ENCODE data around the gene KCNJ6. TPM values are rescaled to one million over a fixed set of nuclear protein-coding genes. Genes with fewer than 3 reads are reported as not detected.
A peak's percentile ranks its signal among the peaks of the same experiment; 100 is the strongest.

KCNJ6 gene
- total and polyA plus RNA-seq, 9 of the 15 experiments (the other 6 are each of a cell fraction or from before 2014, with no cell fraction given): 0.06 to 0.21 (median 0.13) TPM; not detected in 1

DNA sequence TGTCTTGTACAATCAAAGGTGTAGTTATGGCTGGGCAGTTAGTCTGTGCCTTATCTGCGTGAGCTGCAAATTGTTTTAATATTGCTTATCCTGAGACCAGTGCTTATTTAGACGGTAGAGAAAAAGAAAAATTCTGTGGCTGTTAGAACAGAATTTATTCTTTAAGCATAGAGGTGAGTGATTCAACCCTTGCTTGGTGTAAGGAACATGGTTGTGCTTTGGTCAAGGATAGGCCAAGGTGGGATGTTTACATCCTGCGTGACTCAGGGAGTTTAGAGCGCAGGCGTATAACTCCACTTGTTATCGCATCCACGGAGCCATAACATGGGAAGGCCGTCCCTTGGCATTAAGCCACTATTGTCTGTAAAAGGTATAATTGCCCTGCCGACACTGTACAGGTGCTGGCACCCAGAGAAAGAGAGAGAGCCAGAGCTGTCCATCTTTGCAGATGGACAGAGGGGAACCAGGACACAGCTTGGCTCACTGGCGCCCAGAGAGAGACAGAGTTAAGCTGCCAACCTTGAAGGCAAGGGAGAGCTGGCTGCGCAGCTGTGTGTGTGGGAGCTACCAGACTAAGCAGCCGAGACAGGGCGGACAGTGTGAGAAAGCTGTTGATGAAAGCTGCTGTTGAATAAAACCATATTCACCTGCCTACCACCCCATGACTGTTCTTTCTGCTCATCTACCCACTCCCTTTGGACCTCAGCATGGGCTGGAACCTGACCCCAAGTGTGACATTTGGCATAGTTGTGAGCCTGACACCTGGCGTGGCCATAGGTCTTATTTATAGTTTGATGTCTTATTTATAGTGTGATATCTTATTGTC, 349.3 kb downstream of the KCNJ6 start (continued):
- TF ChIP-seq, protein P1, sequence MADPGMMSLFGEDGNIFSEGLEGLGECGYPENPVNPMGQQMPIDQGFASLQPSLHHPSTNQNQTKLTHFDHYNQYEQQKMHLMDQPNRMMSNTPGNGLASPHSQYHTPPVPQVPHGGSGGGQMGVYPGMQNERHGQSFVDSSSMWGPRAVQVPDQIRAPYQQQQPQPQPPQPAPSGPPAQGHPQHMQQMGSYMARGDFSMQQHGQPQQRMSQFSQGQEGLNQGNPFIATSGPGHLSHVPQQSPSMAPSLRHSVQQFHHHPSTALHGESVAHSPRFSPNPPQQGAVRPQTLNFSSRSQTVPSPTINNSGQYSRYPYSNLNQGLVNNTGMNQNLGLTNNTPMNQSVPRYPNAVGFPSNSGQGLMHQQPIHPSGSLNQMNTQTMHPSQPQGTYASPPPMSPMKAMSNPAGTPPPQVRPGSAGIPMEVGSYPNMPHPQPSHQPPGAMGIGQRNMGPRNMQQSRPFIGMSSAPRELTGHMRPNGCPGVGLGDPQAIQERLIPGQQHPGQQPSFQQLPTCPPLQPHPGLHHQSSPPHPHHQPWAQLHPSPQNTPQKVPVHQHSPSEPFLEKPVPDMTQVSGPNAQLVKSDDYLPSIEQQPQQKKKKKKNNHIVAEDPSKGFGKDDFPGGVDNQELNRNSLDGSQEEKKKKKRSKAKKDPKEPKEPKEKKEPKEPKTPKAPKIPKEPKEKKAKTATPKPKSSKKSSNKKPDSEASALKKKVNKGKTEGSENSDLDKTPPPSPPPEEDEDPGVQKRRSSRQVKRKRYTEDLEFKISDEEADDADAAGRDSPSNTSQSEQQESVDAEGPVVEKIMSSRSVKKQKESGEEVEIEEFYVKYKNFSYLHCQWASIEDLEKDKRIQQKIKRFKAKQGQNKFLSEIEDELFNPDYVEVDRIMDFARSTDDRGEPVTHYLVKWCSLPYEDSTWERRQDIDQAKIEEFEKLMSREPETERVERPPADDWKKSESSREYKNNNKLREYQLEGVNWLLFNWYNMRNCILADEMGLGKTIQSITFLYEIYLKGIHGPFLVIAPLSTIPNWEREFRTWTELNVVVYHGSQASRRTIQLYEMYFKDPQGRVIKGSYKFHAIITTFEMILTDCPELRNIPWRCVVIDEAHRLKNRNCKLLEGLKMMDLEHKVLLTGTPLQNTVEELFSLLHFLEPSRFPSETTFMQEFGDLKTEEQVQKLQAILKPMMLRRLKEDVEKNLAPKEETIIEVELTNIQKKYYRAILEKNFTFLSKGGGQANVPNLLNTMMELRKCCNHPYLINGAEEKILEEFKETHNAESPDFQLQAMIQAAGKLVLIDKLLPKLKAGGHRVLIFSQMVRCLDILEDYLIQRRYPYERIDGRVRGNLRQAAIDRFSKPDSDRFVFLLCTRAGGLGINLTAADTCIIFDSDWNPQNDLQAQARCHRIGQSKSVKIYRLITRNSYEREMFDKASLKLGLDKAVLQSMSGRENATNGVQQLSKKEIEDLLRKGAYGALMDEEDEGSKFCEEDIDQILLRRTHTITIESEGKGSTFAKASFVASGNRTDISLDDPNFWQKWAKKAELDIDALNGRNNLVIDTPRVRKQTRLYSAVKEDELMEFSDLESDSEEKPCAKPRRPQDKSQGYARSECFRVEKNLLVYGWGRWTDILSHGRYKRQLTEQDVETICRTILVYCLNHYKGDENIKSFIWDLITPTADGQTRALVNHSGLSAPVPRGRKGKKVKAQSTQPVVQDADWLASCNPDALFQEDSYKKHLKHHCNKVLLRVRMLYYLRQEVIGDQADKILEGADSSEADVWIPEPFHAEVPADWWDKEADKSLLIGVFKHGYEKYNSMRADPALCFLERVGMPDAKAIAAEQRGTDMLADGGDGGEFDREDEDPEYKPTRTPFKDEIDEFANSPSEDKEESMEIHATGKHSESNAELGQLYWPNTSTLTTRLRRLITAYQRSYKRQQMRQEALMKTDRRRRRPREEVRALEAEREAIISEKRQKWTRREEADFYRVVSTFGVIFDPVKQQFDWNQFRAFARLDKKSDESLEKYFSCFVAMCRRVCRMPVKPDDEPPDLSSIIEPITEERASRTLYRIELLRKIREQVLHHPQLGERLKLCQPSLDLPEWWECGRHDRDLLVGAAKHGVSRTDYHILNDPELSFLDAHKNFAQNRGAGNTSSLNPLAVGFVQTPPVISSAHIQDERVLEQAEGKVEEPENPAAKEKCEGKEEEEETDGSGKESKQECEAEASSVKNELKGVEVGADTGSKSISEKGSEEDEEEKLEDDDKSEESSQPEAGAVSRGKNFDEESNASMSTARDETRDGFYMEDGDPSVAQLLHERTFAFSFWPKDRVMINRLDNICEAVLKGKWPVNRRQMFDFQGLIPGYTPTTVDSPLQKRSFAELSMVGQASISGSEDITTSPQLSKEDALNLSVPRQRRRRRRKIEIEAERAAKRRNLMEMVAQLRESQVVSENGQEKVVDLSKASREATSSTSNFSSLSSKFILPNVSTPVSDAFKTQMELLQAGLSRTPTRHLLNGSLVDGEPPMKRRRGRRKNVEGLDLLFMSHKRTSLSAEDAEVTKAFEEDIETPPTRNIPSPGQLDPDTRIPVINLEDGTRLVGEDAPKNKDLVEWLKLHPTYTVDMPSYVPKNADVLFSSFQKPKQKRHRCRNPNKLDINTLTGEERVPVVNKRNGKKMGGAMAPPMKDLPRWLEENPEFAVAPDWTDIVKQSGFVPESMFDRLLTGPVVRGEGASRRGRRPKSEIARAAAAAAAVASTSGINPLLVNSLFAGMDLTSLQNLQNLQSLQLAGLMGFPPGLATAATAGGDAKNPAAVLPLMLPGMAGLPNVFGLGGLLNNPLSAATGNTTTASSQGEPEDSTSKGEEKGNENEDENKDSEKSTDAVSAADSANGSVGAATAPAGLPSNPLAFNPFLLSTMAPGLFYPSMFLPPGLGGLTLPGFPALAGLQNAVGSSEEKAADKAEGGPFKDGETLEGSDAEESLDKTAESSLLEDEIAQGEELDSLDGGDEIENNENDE (IDR thresholded peaks at IDR 0.05; ENCODE audit: low read depth, low read length): no peak
- TF ChIP-seq FOXK1 (CRISPR knock-in tag; IDR thresholded peaks at IDR 0.05; ENCODE audit: borderline replicate concordance) (no peak), NFE2L1 (tag; IDR thresholded peaks at IDR 0.05; ENCODE audit: borderline replicate concordance, low read depth) (peak; percentile 81), PHF21A (IDR thresholded peaks at IDR 0.05; ENCODE audit: borderline replicate concordance, low read depth) (no peak), ZSCAN32 (CRISPR knock-in tag; IDR thresholded peaks at IDR 0.05) (no peak), TEAD1 (CRISPR knock-in tag; IDR thresholded peaks at IDR 0.05) (peak in 1 of 2 experiments; percentile 98; a peak in 2 of 4 replicates), ETS2 (tag; IDR thresholded peaks at IDR 0.05; ENCODE audit: borderline replicate concordance, poor library complexity, severe bottlenecking) (peak; percentile 82), NCOA4 (IDR thresholded peaks at IDR 0.05; ENCODE audit: partially characterized antibody) (no peak), HNRNPH1 (optimal IDR thresholded peaks at IDR 0.05; ENCODE audit: low read depth, low read length) (no peak)
- TF ChIP-seq, protein P2, sequence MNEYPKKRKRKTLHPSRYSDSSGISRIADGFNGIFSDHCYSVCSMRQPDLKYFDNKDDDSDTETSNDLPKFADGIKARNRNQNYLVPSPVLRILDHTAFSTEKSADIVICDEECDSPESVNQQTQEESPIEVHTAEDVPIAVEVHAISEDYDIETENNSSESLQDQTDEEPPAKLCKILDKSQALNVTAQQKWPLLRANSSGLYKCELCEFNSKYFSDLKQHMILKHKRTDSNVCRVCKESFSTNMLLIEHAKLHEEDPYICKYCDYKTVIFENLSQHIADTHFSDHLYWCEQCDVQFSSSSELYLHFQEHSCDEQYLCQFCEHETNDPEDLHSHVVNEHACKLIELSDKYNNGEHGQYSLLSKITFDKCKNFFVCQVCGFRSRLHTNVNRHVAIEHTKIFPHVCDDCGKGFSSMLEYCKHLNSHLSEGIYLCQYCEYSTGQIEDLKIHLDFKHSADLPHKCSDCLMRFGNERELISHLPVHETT (CRISPR knock-in tag; conservative IDR thresholded peaks at IDR 0.05 in 1 of 2, IDR thresholded peaks at IDR 0.05 in 1 of 2): peak in 1 of 2 experiments; percentile 98; a peak in 2 of 4 replicates
- TF ChIP-seq, protein P3, sequence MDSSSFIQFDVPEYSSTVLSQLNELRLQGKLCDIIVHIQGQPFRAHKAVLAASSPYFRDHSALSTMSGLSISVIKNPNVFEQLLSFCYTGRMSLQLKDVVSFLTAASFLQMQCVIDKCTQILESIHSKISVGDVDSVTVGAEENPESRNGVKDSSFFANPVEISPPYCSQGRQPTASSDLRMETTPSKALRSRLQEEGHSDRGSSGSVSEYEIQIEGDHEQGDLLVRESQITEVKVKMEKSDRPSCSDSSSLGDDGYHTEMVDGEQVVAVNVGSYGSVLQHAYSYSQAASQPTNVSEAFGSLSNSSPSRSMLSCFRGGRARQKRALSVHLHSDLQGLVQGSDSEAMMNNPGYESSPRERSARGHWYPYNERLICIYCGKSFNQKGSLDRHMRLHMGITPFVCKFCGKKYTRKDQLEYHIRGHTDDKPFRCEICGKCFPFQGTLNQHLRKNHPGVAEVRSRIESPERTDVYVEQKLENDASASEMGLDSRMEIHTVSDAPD (CRISPR knock-in tag; IDR thresholded peaks at IDR 0.05): peak; percentile 92

Measured in K562 (cell line).